Stimulated activated CD8-positive, alpha-beta memory T cell treated with anti-CD3 and anti-CD28 coated beads, Interleukin-2, amount 100 ng/mL, for 48 hours (primary cell): ENCODE results near the gene DYNC1I1.

Source experiments
- DNase-seq, 2 donors: peaks; one replicate each; pipeline ENCODE4 v3.0.0-alpha.2; 2020; ENCODE audit warnings: low read depth in 2 of 2

Gene DYNC1I1

GRCh38 chr7:95960706-95961244 is 188.4 kb downstream of the DYNC1I1 start:
- no peak for DNase-seq

- no peak for DNase-seq
These were observed 191.2 kb downstream of the DYNC1I1 start for GRCh38 chr7:95963446-95963990.

- no peak for DNase-seq
These were observed 199.4 kb downstream of the DYNC1I1 start for GRCh38 chr7:95971716-95972115.

GRCh38 chr7:95972523-95972922 is 200.2 kb downstream of the DYNC1I1 start:
- no peak for DNase-seq

- no peak for DNase-seq
These were observed 201.8 kb downstream of the DYNC1I1 start for GRCh38 chr7:95974108-95974507.

- no peak for DNase-seq
These were observed 204.2 kb downstream of the DYNC1I1 start for GRCh38 chr7:95976369-95977060.

- no peak for DNase-seq
These were observed 205.6 kb downstream of the DYNC1I1 start for GRCh38 chr7:95977994-95978393.

- DNase-seq: no peak
These were observed 207.8 kb downstream of the DYNC1I1 start for GRCh38 chr7:95980167-95980566.

GRCh38 chr7:95980706-95981105 is 208.4 kb downstream of the DYNC1I1 start:
- DNase-seq: no peak

- no peak for DNase-seq
These were observed 213.9 kb downstream of the DYNC1I1 start for GRCh38 chr7:95986178-95986764.

GRCh38 chr7:95989301-95989700 is 216.9 kb downstream of the DYNC1I1 start:
- DNase-seq: no peak

GRCh38 chr7:95993380-95993779 is 221.0 kb downstream of the DYNC1I1 start:
- DNase-seq: no peak

GRCh38 chr7:95996174-95996573 is 223.8 kb downstream of the DYNC1I1 start:
- DNase-seq: no peak

GRCh38 chr7:95996886-95997285 is 224.5 kb downstream of the DYNC1I1 start:
- no peak for DNase-seq

GRCh38 chr7:95997632-95998031 is 225.3 kb downstream of the DYNC1I1 start:
- DNase-seq: no peak

GRCh38 chr7:95999481-95999880 is 227.1 kb downstream of the DYNC1I1 start:
- no peak for DNase-seq

GRCh38 chr7:96004578-96004977 is 232.2 kb downstream of the DYNC1I1 start:
- DNase-seq: no peak

- no peak for DNase-seq
These were observed 232.9 kb downstream of the DYNC1I1 start for GRCh38 chr7:96005271-96005670.

GRCh38 chr7:96009148-96009547 is 236.8 kb downstream of the DYNC1I1 start:
- no peak for DNase-seq

- DNase-seq: no peak
These were observed 241.5 kb downstream of the DYNC1I1 start for GRCh38 chr7:96013836-96014235.

- no peak for DNase-seq
These were observed 242.3 kb downstream of the DYNC1I1 start for GRCh38 chr7:96014617-96015016.

GRCh38 chr7:96016056-96016586 is 243.8 kb downstream of the DYNC1I1 start:
- DNase-seq: no peak

GRCh38 chr7:96016735-96017134 is 244.4 kb downstream of the DYNC1I1 start:
- no peak for DNase-seq
